Adrenal gland (tissue), 12 donors: Measurements from ENCODE around the gene NR2F2. TPM values are rescaled to one million over a fixed set of nuclear protein-coding genes. Genes with fewer than 3 reads are reported as not detected.

ENCODE experiments used
- DNase-seq, 7 donors: peaks; one replicate each; pipeline ENCODE4 v3.0.0-alpha.2; 2019 to 2020
- H3K27ac ChIP-seq, 5 donors: fragments of 200-600 bp; sonication (generic) in 4 of 5; 1 replicate in 3 of 5; 2 replicates in 2 of 5; pipeline versions ENCODE4 v1.5.1 to v1.8.0; 2016 to 2020; ENCODE audit warnings: mild to moderate bottlenecking in 1 of 5
- H3K27me3 ChIP-seq: fragments of 200-600 bp; 2 replicates; pipeline ENCODE4 v1.8.0; 2021
- H3K36me3 ChIP-seq, 2 donors: fragments of 200-600 bp; replicated peaks in 1 of 2; 1 replicate in 1 of 2; 2 replicates in 1 of 2; pipeline versions ENCODE4 v1.5.1 to v1.8.0; 2018 to 2022
- H3K4me1 ChIP-seq, 2 donors: fragments of 200-600 bp; replicated peaks in 1 of 2; 1 replicate in 1 of 2; 2 replicates in 1 of 2; pipeline versions ENCODE4 v1.5.1 to v1.8.0; 2018 to 2021
- H3K4me3 ChIP-seq, 4 donors: fragments of 200-600 bp; sonication (generic) in 3 of 4; one replicate each; pipeline ENCODE4 v1.5.1; 2016 to 2018
- H3K9me3 ChIP-seq, 3 donors: fragments of 200-600 bp; sonication (generic) in 1 of 3; replicated peaks in 1 of 3; 1 replicate in 2 of 3; 2 replicates in 1 of 3; pipeline versions ENCODE4 v1.5.1 to v1.8.0; 2016 to 2021
- POLR2A ChIP-seq, 2 donors: fragments of 450-650 bp; IDR thresholded peaks; one replicate each; pipeline ENCODE4 v1.6.1; 2017; ENCODE audit warnings: antibody characterized with exemption in 2 of 2, mild to moderate bottlenecking in 2 of 2, moderate library complexity in 1 of 2
- WGBS, 4 donors: extraction: QIAGEN DNeasy Blood & Tissue Kit in 2 of 4; methylation state at CpG; one replicate each; pipeline versions ENCODE4 v1.1.5 to v1.1.7; 2013 to 2017; 5-methylcytosine and 5-hydroxymethylcytosine counted together
- intact Hi-C, 2 donors: fragments of 100-400 bp; cut with DNase I; formaldehyde crosslinking; loops; one replicate each; pipeline versions ENCODE4 v1.14.1 to v1.15.0; 2022 to 2023
- polyA plus RNA-seq, 3 donors: library from polyadenylated mRNA; stranded (reverse); fragments of 200-250 nt in 2 of 3; fragments of 350-450 nt in 1 of 3; fragmentation: Illumina TruSeq in 1 of 3; extraction: RNeasy Lipid Tissue Mini Kit (QIAGEN cat#74804) in 1 of 3; gene quantifications; one replicate each; pipeline ENCODE4 v1.2.3, GENCODE V29; 2013 to 2014
- total RNA-seq, 9 donors: library from RNA; depleted of rRNA in 4 of 9; stranded (reverse); fragments of >200 nt in 4 of 9; fragments of 120-200 nt in 1 of 9; fragmentation: NEBNext Ultra II Directional in 1 of 9; extraction: Animal tissue kit (Norgen Biotek cat#: 25700) in 1 of 9; gene quantifications; one replicate each; pipeline versions ENCODE4 v1.1.0 to v1.2.4, GENCODE V29; 2013 to 2023
- TF ChIP-seq, protein P1 (sequence below), 6 experiments: fragments of 450-650 bp in 4 of 6; fragments of 200-600 bp in 2 of 6; sonication (generic) in 1 of 6; IDR thresholded peaks; 1 replicate in 5 of 6; 2 replicates in 1 of 6; pipeline versions ENCODE4 v1.5.1 to v1.8.0; 2016 to 2021; ENCODE audit warnings: antibody characterized with exemption in 6 of 6, mild to moderate bottlenecking in 2 of 6, moderate library complexity in 1 of 6
- donor health status: healthy with polysubstance abuse.
- donor health status: Bipolar disorder and iron deficiency.
- donor health status: DM: yes; HTN: yes; CAD: no.
- donor health status: DM: no; HTN: no; CAD: no.
- donor health status: DM: no; HTN: no; CAD: no.
- donor health status: DM: yes; HTN: yes; CAD: no.

Gene NR2F2
- total and polyA plus RNA-seq, 12 donors, result 13.9 to 113 (median 47.1) TPM

- no peaks in the 10 kb centered on the region for H3K27me3 ChIP-seq
- H3K27ac ChIP-seq, result no peak overlapping the region
- WGBS, 4 donors, result 86 to 89% (median 87%) methylated on average over 9 of the region's 9 CpGs
- no peak for DNase-seq
- H3K9me3 ChIP-seq, result peaks cover 0 to 10% (median 0%) of the 10 kb centered on the region in 3 donors
- no peaks in the 10 kb centered on the region for H3K36me3 ChIP-seq
- no peaks in the 10 kb centered on the region for H3K4me1 ChIP-seq
- no peak overlapping the region for H3K4me3 ChIP-seq
- TF ChIP-seq, protein P1, sequence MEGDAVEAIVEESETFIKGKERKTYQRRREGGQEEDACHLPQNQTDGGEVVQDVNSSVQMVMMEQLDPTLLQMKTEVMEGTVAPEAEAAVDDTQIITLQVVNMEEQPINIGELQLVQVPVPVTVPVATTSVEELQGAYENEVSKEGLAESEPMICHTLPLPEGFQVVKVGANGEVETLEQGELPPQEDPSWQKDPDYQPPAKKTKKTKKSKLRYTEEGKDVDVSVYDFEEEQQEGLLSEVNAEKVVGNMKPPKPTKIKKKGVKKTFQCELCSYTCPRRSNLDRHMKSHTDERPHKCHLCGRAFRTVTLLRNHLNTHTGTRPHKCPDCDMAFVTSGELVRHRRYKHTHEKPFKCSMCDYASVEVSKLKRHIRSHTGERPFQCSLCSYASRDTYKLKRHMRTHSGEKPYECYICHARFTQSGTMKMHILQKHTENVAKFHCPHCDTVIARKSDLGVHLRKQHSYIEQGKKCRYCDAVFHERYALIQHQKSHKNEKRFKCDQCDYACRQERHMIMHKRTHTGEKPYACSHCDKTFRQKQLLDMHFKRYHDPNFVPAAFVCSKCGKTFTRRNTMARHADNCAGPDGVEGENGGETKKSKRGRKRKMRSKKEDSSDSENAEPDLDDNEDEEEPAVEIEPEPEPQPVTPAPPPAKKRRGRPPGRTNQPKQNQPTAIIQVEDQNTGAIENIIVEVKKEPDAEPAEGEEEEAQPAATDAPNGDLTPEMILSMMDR (IDR thresholded peaks at IDR 0.05), result no peak
- no peak for TF ChIP-seq POLR2A (IDR thresholded peaks at IDR 0.05)
- intact Hi-C loops, result no loop called here
Measured at GRCh38 chr15:96296264-96296663, 34.2 kb upstream of the NR2F2 start.

DNA sequence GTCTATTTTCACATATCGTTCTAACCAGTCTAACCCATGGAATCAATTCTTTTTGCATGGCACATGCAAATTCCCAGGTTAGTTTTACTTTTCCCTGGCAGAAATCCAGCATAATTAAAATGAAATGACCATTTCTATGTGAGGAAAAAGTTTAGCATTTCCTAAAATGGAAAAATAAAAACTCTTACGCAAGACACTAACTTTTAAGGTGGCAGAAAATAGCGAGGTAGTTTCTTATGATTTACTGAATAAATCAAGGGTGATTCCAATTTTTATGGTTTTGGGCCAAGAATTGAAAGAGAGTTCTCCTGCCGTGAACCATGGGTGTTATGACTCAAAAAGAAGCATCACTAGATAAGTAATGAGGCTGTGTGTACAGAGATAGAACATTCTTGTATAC lies 32.7 kb upstream of the NR2F2 start:
- H3K9me3 ChIP-seq, result peaks cover 0 to 10% (median 0%) of the 10 kb centered on the region in 3 donors
- H3K36me3 ChIP-seq, result no peaks in the 10 kb centered on the region
- no peak for TF ChIP-seq POLR2A (IDR thresholded peaks at IDR 0.05)
- TF ChIP-seq, protein P1 (IDR thresholded peaks at IDR 0.05), result no peak
- WGBS, 4 donors, result 88 to 92% (median 89%) methylated on average over 4 of the region's 4 CpGs
- intact Hi-C loops, result no loop called here
- no peak overlapping the region for H3K4me3 ChIP-seq
- DNase-seq, result no peak
- H3K27me3 ChIP-seq, result no peaks in the 10 kb centered on the region
- no peak overlapping the region for H3K27ac ChIP-seq
- H3K4me1 ChIP-seq, result no peaks in the 10 kb centered on the region

- intact Hi-C loops, result no loop called here
- DNase-seq, result no peak
- WGBS, 4 donors, result 92 to 99% (median 94%) methylated on average over 2 of the region's 2 CpGs
- Histone ChIP-seq H3K4me3 (no peak overlapping the region), H3K36me3 (no peaks in the 10 kb centered on the region), H3K27me3 (no peaks in the 10 kb centered on the region), H3K27ac (no peak overlapping the region), H3K9me3 (peaks cover 0 to 10% (median 0%) of the 10 kb centered on the region in 3 donors), H3K4me1 (no peaks in the 10 kb centered on the region)
- TF ChIP-seq, protein P1 (IDR thresholded peaks at IDR 0.05), result no peak
- no peak for TF ChIP-seq POLR2A (IDR thresholded peaks at IDR 0.05)
Measured at GRCh38 chr15:96298217-96298616, 32.3 kb upstream of the NR2F2 start.

- no peak overlapping the region for H3K27ac ChIP-seq
- H3K4me3 ChIP-seq, result no peak overlapping the region
- TF ChIP-seq POLR2A (IDR thresholded peaks at IDR 0.05), result no peak
- TF ChIP-seq, protein P1 (IDR thresholded peaks at IDR 0.05), result no peak
- intact Hi-C loops, result no loop called here
- WGBS, 4 donors, result 50 to 61% (median 58%) methylated on average over 5 of the region's 5 CpGs
- H3K27me3 ChIP-seq, result no peaks in the 10 kb centered on the region
- no peaks in the 10 kb centered on the region for H3K4me1 ChIP-seq
- peaks cover 0 to 10% (median 0%) of the 10 kb centered on the region in 3 donors for H3K9me3 ChIP-seq
- H3K36me3 ChIP-seq, result no peaks in the 10 kb centered on the region
- DNase-seq, result no peak
Measured at GRCh38 chr15:96300836-96301235, 29.7 kb upstream of the NR2F2 start.
